A549 (cell line): Measurements from ENCODE around the gene SARS2. TPM values are rescaled to one million over a fixed set of nuclear protein-coding genes. Genes with fewer than 3 reads are reported as not detected.

Source experiments
- BHLHE40 ChIP-seq: IDR thresholded peaks from 2 replicates; pipeline ENCODE4 v1.6.1; 2012; ENCODE audit warnings: low read depth, low read length, inconsistent platforms
- CBX8 ChIP-seq: fragments of 200-600 bp; sonication (generic); IDR thresholded peaks from 2 replicates; pipeline ENCODE4 v1.6.1; 2016
- CHD2 ChIP-seq: fragments of 150-350 bp; IDR thresholded peaks from 2 replicates; pipeline ENCODE4 v1.6.1; 2014; ENCODE audit warnings: low read length; ENCODE audit not compliant: partially characterized antibody
- EHMT2 ChIP-seq: fragments of 200-600 bp; sonication (generic); IDR thresholded peaks from 2 replicates; pipeline ENCODE4 v1.6.1; 2016; ENCODE audit warnings: antibody characterized with exemption, low read depth, mild to moderate bottlenecking, moderate library complexity
- ELK1 ChIP-seq: fragments of 150-350 bp; IDR thresholded peaks from 2 replicates; pipeline ENCODE4 v1.6.1; 2014; ENCODE audit warnings: low read depth, mild to moderate bottlenecking, low read length
- EP300 ChIP-seq, 2 experiments: fragments of >200 bp; sonication (Bioruptor Twin); formaldehyde crosslinking; IDR thresholded peaks; 2 replicates in 1 of 2; 3 replicates in 1 of 2; pipeline ENCODE4 v1.6.1; 2016 to 2017
- ESRRA ChIP-seq: fragments of 150-350 bp; IDR thresholded peaks from 2 replicates; pipeline ENCODE4 v1.6.1; 2014; ENCODE audit warnings: mild to moderate bottlenecking, low read length, borderline replicate concordance
- FOSB ChIP-seq: fragments of 250-450 bp; sonication (Bioruptor Pico); IDR thresholded peaks from 2 replicates; pipeline ENCODE4 v1.5.0; 2020; ENCODE audit warnings: mild to moderate bottlenecking, moderate library complexity
- HDAC2 ChIP-seq: fragments of 200-600 bp; sonication (generic); IDR thresholded peaks from 2 replicates; pipeline ENCODE4 v1.6.1; 2016
- HEYL ChIP-seq: fragments of 250-450 bp; sonication (Bioruptor Pico); IDR thresholded peaks from 2 replicates; pipeline ENCODE4 v1.8.0; 2021; ENCODE audit warnings: mild to moderate bottlenecking, moderate library complexity
- HMGXB4 ChIP-seq: fragments of 250-450 bp; sonication (Bioruptor Pico); IDR thresholded peaks from 2 replicates; pipeline ENCODE4 v1.5.0; 2021; ENCODE audit warnings: mild to moderate bottlenecking, moderate library complexity, borderline replicate concordance
- HOXB13 ChIP-seq: fragments of 250-450 bp; sonication (Bioruptor Pico); IDR thresholded peaks from 2 replicates; pipeline ENCODE4 v1.5.0; 2020; ENCODE audit warnings: low read depth, mild to moderate bottlenecking, moderate library complexity
- HOXB5 ChIP-seq: fragments of 250-450 bp; sonication (Bioruptor Pico); IDR thresholded peaks from 2 replicates; pipeline ENCODE4 v1.5.0; 2020; ENCODE audit warnings: mild to moderate bottlenecking, moderate library complexity
- JUN ChIP-seq, 2 experiments: fragments of >200 bp; sonication (Bioruptor Twin); formaldehyde crosslinking; IDR thresholded peaks; 2 replicates in 1 of 2; 3 replicates in 1 of 2; pipeline ENCODE4 v1.6.1; 2016 to 2017
- JUNB ChIP-seq: fragments of >200 bp; sonication (Bioruptor Twin); formaldehyde crosslinking; IDR thresholded peaks from 2 replicates; pipeline ENCODE4 v1.6.1; 2016
- MAFK ChIP-seq: fragments of 450-650 bp; IDR thresholded peaks from 2 replicates; pipeline ENCODE4 v1.6.1; 2014; ENCODE audit not compliant: partially characterized antibody
- MAZ ChIP-seq: fragments of 150-350 bp; IDR thresholded peaks from 2 replicates; pipeline ENCODE4 v1.6.1; 2014; ENCODE audit warnings: antibody characterized with exemption, low read depth, low read length, borderline replicate concordance
- MYC ChIP-seq: IDR thresholded peaks from 2 replicates; pipeline ENCODE4 v1.6.1; 2012; ENCODE audit warnings: mild to moderate bottlenecking, inconsistent platforms, low read length, improper control_type of control experiment, borderline replicate concordance
- PHF8 ChIP-seq: fragments of 200-600 bp; sonication (generic); IDR thresholded peaks from 2 replicates; pipeline ENCODE4 v1.6.1; 2016; ENCODE audit warnings: low read depth, mild to moderate bottlenecking, antibody characterized with exemption, moderate library complexity, borderline replicate concordance
- POLR2A ChIP-seq: IDR thresholded peaks from 2 replicates; pipeline ENCODE4 v1.6.1; 2012; ENCODE audit warnings: mild to moderate bottlenecking, low read length
- POLR2AphosphoS2 ChIP-seq: conservative IDR thresholded peaks from 2 replicates; pipeline ENCODE4 v1.6.1; 2012; ENCODE audit warnings: low read length, improper control_type of control experiment, inconsistent platforms
- RAD21 ChIP-seq, 2 experiments: fragments of >200 bp in 1 of 2; sonication (Bioruptor Twin) in 1 of 2; formaldehyde crosslinking in 1 of 2; IDR thresholded peaks in 1 of 2; conservative IDR thresholded peaks in 1 of 2; 2 replicates in 1 of 2; 3 replicates in 1 of 2; pipeline ENCODE4 v1.6.1; 2012 to 2018; ENCODE audit warnings: inconsistent platforms in 1 of 2
- RARB ChIP-seq: fragments of 250-450 bp; sonication (Bioruptor Pico); IDR thresholded peaks from 2 replicates; pipeline ENCODE4 v1.8.0; 2021; ENCODE audit warnings: mild to moderate bottlenecking, moderate library complexity
- RCOR1 ChIP-seq: fragments of 150-350 bp; IDR thresholded peaks from 2 replicates; pipeline ENCODE4 v1.6.1; 2014; ENCODE audit warnings: antibody characterized with exemption, low read length, low read depth
- REST ChIP-seq: fragments of 200-600 bp; sonication (generic); IDR thresholded peaks from 2 replicates; pipeline ENCODE4 v1.6.1; 2016; ENCODE audit warnings: antibody characterized with exemption, mild to moderate bottlenecking, moderate library complexity
- SREBF2 ChIP-seq: fragments of 450-650 bp; IDR thresholded peaks from 2 replicates; pipeline ENCODE4 v1.6.1; 2014; ENCODE audit warnings: mild to moderate bottlenecking, moderate library complexity
- TFCP2L1 ChIP-seq: fragments of 250-450 bp; sonication (Bioruptor Pico); IDR thresholded peaks from 2 replicates; pipeline ENCODE4 v1.5.0; 2021; ENCODE audit warnings: mild to moderate bottlenecking
- ZC3H11A ChIP-seq: fragments of 450-650 bp; IDR thresholded peaks from 2 replicates; pipeline ENCODE4 v1.6.1; 2014; ENCODE audit warnings: antibody characterized with exemption, mild to moderate bottlenecking
- ZNF302 ChIP-seq: fragments of 250-450 bp; sonication (Bioruptor Pico); IDR thresholded peaks from 2 replicates; pipeline ENCODE4 v1.9.0; 2021; ENCODE audit warnings: inconsistent platforms, mild to moderate bottlenecking, moderate library complexity
- ZSCAN20 ChIP-seq: fragments of 250-450 bp; sonication (Bioruptor Pico); IDR thresholded peaks from 2 replicates; pipeline ENCODE4 v1.8.0; 2022; ENCODE audit warnings: mild to moderate bottlenecking, moderate library complexity
- polyA plus RNA-seq, 4 experiments: library from polyadenylated mRNA; depleted of rRNA in 3 of 4; stranded (reverse); fragments of >200 nt; fragmentation: RNase III in 1 of 4; extraction: RNeasy Plus Mini Kit Qiagen cat#74134 plus additional on column Dnase treatment in 1 of 4; gene quantifications; 2 replicates in 3 of 4; 3 replicates in 1 of 4; pipeline ENCODE4 v1.2.3, GENCODE V29; 2011 to 2017
- TF ChIP-seq, protein P1 (sequence below): fragments of >200 bp; sonication (Bioruptor Twin); formaldehyde crosslinking; IDR thresholded peaks from 2 replicates; pipeline ENCODE4 v1.6.1; 2016
- TF ChIP-seq, protein P2 (sequence below): fragments of 450-650 bp; IDR thresholded peaks from 2 replicates; pipeline ENCODE4 v1.6.1; 2014; ENCODE audit warnings: antibody characterized with exemption

The SARS2 gene
- polyA plus RNA-seq, 2 of the 4 experiments (the other 2 are of a cell fraction): 46.1 to 93.4 TPM

DNA sequence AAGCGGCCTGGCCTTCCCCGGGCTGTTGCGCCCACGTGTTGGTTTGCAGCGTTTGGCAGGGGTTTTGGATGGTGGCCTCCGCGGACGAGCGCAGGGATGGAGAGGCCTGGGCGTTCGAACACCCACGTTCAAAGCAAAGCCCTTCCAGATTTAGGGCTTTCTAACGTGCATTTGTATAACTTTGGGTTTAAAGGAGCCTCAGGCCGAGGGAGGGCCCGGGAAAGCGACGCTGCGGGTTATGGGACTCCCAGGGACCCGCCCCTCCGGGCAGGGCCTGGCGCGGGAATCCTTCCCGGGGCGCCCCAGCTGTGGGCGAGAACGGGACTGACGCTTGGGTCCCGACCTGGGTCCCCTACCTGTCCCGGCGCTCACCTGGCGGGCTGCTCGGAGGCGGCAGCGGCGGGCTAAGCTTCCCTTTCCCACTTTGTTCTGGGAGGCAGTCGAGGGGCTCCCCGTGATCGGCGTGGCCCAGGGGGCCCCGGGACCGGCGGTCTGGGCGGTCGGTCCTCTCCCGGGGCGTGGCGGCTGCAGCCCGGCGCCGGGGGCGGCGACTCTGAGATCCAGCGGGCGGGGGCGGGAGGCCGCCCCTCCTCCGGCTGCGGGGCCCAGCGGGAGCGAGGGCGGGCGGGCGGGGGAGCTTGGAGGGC lies 44.8 kb upstream of the SARS2 start, which contains the start of gene FBXO17 (continued):
- no peak; the same call in 1 of the 2 replicates for TF ChIP-seq SREBF2
- no peak; the same call in 1 of the 2 replicates for TF ChIP-seq REST
- 0 out of 5 replicates have a peak, but pooled peaks of 1 of the 2 experiments have one; percentile 6 for TF ChIP-seq EP300 (IDR thresholded peaks at IDR 0.05)
- TF ChIP-seq HMGXB4 (CRISPR knock-in tag): peak; percentile 58
- TF ChIP-seq JUNB: no peak
- peak; percentile 92 for TF ChIP-seq HDAC2
- TF ChIP-seq TFCP2L1 (CRISPR knock-in tag): 0 out of 2 replicates have a peak, but pooled peaks have one; percentile 58
- no peak for TF ChIP-seq POLR2AphosphoS2
- TF ChIP-seq EHMT2: no peak
- TF ChIP-seq MAFK: no peak
- TF ChIP-seq, protein P1, sequence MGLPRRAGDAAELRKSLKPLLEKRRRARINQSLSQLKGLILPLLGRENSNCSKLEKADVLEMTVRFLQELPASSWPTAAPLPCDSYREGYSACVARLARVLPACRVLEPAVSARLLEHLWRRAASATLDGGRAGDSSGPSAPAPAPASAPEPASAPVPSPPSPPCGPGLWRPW: no peak
- peak; percentile 91 for TF ChIP-seq MYC
- no peak for TF ChIP-seq ZSCAN20 (CRISPR knock-in tag)
- no peak; the same call in 1 of the 2 replicates for TF ChIP-seq FOSB
- no peak for TF ChIP-seq CHD2
- no peak for TF ChIP-seq HEYL
- no peak for TF ChIP-seq CBX8
- no peak for TF ChIP-seq ZC3H11A
- TF ChIP-seq RAD21 (conservative IDR thresholded peaks at IDR 0.05 in 1 of 2, IDR thresholded peaks at IDR 0.05 in 1 of 2): 0 out of 5 replicates have a peak, but pooled peaks have one; percentile 11 to 16
- peak; percentile 89; the same call in 1 of the 2 replicates for TF ChIP-seq HOXB13
- TF ChIP-seq, protein P2, sequence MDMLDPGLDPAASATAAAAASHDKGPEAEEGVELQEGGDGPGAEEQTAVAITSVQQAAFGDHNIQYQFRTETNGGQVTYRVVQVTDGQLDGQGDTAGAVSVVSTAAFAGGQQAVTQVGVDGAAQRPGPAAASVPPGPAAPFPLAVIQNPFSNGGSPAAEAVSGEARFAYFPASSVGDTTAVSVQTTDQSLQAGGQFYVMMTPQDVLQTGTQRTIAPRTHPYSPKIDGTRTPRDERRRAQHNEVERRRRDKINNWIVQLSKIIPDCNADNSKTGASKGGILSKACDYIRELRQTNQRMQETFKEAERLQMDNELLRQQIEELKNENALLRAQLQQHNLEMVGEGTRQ: peak; percentile 77
- no peak for TF ChIP-seq ESRRA
- peak in 1 of 2 experiments; percentile 90; a peak in 3 of 5 replicates for TF ChIP-seq JUN (IDR thresholded peaks at IDR 0.05)
- TF ChIP-seq RARB (CRISPR knock-in tag): no peak
- TF ChIP-seq MAZ: no peak
- peak; percentile 41 for TF ChIP-seq POLR2A
- TF ChIP-seq ZNF302: no peak
- TF ChIP-seq ELK1: no peak
- TF ChIP-seq HOXB5 (CRISPR knock-in tag): peak; percentile 86
- peak; percentile 82 for TF ChIP-seq PHF8
- TF ChIP-seq BHLHE40: no peak
- TF ChIP-seq RCOR1: no peak
